IMR-90 (cell line): ENCODE data around the gene WFDC9. TPM values are rescaled to one million over a fixed set of nuclear protein-coding genes. Genes with fewer than 3 reads are reported as not detected.

Source experiments
- ATAC-seq: fragments of 200-7000 bp; cut with Tn5 transposase; 2 replicates; pipeline ENCODE4 v1.9.1; 2020; ENCODE audit warnings: low read depth, mild to moderate bottlenecking, moderate library complexity
- BruUV-seq: library from RNA; stranded (reverse); fragments of 400-500 nt; replicated peaks from 2 replicates; lab custom pipeline; 2021; lab: Mats Ljungman, UMichigan
- CTCF ChIA-PET: fragments of 300-600 bp; formaldehyde crosslinking; extraction: SDS; loops from one replicate; lab custom pipeline; 2021; ENCODE audit warnings: antibody characterized with exemption; lab: Yijun Ruan, JAX
- POLR2A ChIA-PET: fragments of 300-600 bp; sonication (Branson Sonifier 250); formaldehyde crosslinking; loops from one replicate; lab custom pipeline; 2022; ENCODE audit warnings: antibody characterized with exemption; ENCODE audit not compliant: unreplicated experiment; lab: Charles Lee
- DNase-seq: peaks from one replicate; pipeline ENCODE4 v3.0.0; 2013
- H2AFZ ChIP-seq: replicated peaks from 2 replicates; pipeline ENCODE3; 2013; ENCODE audit warnings: low read length, mild to moderate bottlenecking; ENCODE audit not compliant: poor library complexity
- H2AK5ac ChIP-seq: 2 replicates; pipeline ENCODE4 v1.6.1; 2013; ENCODE audit warnings: low read depth, low read length, inconsistent platforms
- H2AK9ac ChIP-seq: replicated peaks from 2 replicates; pipeline ENCODE3; 2013; ENCODE audit warnings: mild to moderate bottlenecking, low read depth, low read length, moderate library complexity; ENCODE audit not compliant: poor library complexity
- H2BK120ac ChIP-seq: 2 replicates; pipeline ENCODE4 v1.6.1; 2013; ENCODE audit warnings: low read depth, low read length, inconsistent platforms
- H2BK15ac ChIP-seq: 3 replicates; pipeline ENCODE4 v1.6.1; 2013; ENCODE audit warnings: low read depth, low read length, inconsistent platforms
- H2BK20ac ChIP-seq: 2 replicates; pipeline ENCODE4 v1.6.1; 2013; ENCODE audit warnings: low read depth, mild to moderate bottlenecking, inconsistent platforms, low read length, moderate library complexity
- H2BK5ac ChIP-seq: 2 replicates; pipeline ENCODE4 v1.6.1; 2013; ENCODE audit warnings: mild to moderate bottlenecking, low read depth, low read length, inconsistent platforms; ENCODE audit not compliant: poor library complexity, severe bottlenecking
- H3K14ac ChIP-seq: replicated peaks from 2 replicates; pipeline ENCODE4 v1.6.1; 2013; ENCODE audit warnings: low read depth, low read length, inconsistent platforms
- H3K18ac ChIP-seq: 2 replicates; pipeline ENCODE4 v1.6.1; 2013; ENCODE audit warnings: low read depth, low read length, control low read depth
- H3K23ac ChIP-seq: 2 replicates; pipeline ENCODE4 v1.6.1; 2013; ENCODE audit warnings: low read depth, low read length, inconsistent platforms
- H3K27ac ChIP-seq: 2 replicates; pipeline ENCODE4 v1.5.1; 2013; ENCODE audit warnings: mild to moderate bottlenecking, control low read depth, low read length; ENCODE audit not compliant: insufficient read depth
- H3K27me3 ChIP-seq: 2 replicates; pipeline ENCODE4 v1.6.1; 2013; ENCODE audit warnings: low read length; ENCODE audit not compliant: control insufficient read depth, insufficient read depth
- H3K36me3 ChIP-seq: 2 replicates; pipeline ENCODE4 v1.6.1; 2013; ENCODE audit warnings: low read length, mixed read lengths; ENCODE audit not compliant: control insufficient read depth, insufficient read depth
- H3K4ac ChIP-seq: 2 replicates; pipeline ENCODE4 v1.6.1; 2013; ENCODE audit warnings: low read depth, low read length, inconsistent platforms
- H3K4me1 ChIP-seq: 2 replicates; pipeline ENCODE4 v1.6.1; 2013; ENCODE audit warnings: low read length, mixed read lengths; ENCODE audit not compliant: control insufficient read depth, insufficient read depth
- H3K4me2 ChIP-seq: 2 replicates; pipeline ENCODE4 v1.6.1; 2013; ENCODE audit warnings: low read depth, mild to moderate bottlenecking, control low read depth, low read length, moderate library complexity
- H3K4me3 ChIP-seq: 2 replicates; pipeline ENCODE4 v1.5.1; 2013; ENCODE audit warnings: low read depth, mild to moderate bottlenecking, control low read depth, low read length, moderate library complexity; ENCODE audit not compliant: insufficient read depth
- H3K56ac ChIP-seq: 2 replicates; pipeline ENCODE4 v1.6.1; 2013; ENCODE audit warnings: low read length, inconsistent platforms; ENCODE audit not compliant: insufficient read depth; ENCODE audit errors: extremely low read depth
- H3K79me1 ChIP-seq, 2 experiments: 2 replicates each; pipeline ENCODE4 v1.6.1; 2013; ENCODE audit warnings: low read length in 2 of 2, inconsistent platforms in 1 of 2, low read depth in 1 of 2
- H3K9ac ChIP-seq: 2 replicates; pipeline ENCODE4 v1.6.1; 2013; ENCODE audit warnings: low read depth, low read length, control low read depth
- H3K9me1 ChIP-seq: 2 replicates; pipeline ENCODE4 v1.6.1; 2013; ENCODE audit warnings: low read length, inconsistent platforms; ENCODE audit not compliant: insufficient read depth
- H3K9me3 ChIP-seq: 2 replicates; pipeline ENCODE4 v1.6.1; 2013; ENCODE audit warnings: low read length; ENCODE audit not compliant: control insufficient read depth, insufficient read depth
- H4K20me1 ChIP-seq: 2 replicates; pipeline ENCODE4 v1.6.1; 2013; ENCODE audit warnings: low read length, inconsistent platforms; ENCODE audit not compliant: insufficient read depth
- H4K5ac ChIP-seq: 2 replicates; pipeline ENCODE4 v1.6.1; 2013; ENCODE audit warnings: mild to moderate bottlenecking, low read depth, low read length, control low read depth
- H4K8ac ChIP-seq, 2 experiments: 2 replicates each; pipeline ENCODE4 v1.6.1; 2013; ENCODE audit warnings: low read depth in 2 of 2, low read length in 2 of 2, control low read depth in 1 of 2, inconsistent platforms in 1 of 2
- H4K91ac ChIP-seq: 2 replicates; pipeline ENCODE4 v1.6.1; 2013; ENCODE audit warnings: low read depth, low read length, inconsistent platforms; ENCODE audit not compliant: insufficient read depth
- BHLHE40 ChIP-seq: fragments of 150-350 bp; IDR thresholded peaks from 2 replicates; pipeline ENCODE4 v1.6.1; 2016; ENCODE audit warnings: mild to moderate bottlenecking, low read depth, low read length
- ELK1 ChIP-seq: fragments of 150-350 bp; IDR thresholded peaks from 2 replicates; pipeline ENCODE4 v1.6.1; 2016; ENCODE audit warnings: low read depth, mild to moderate bottlenecking, low read length, moderate library complexity, borderline replicate concordance
- MAFK ChIP-seq: IDR thresholded peaks from 2 replicates; pipeline ENCODE4 v1.6.1; 2012; ENCODE audit warnings: low read depth, low read length, improper control_type of control experiment
- NFE2L2 ChIP-seq: fragments of 150-350 bp; IDR thresholded peaks from 2 replicates; pipeline ENCODE4 v1.6.1; 2016; ENCODE audit warnings: low read depth, mild to moderate bottlenecking, low read length
- POLR2A ChIP-seq: IDR thresholded peaks from 2 replicates; pipeline ENCODE4 v1.6.1; 2012; ENCODE audit warnings: mild to moderate bottlenecking, low read depth, low read length
- RAD21 ChIP-seq: IDR thresholded peaks from 2 replicates; pipeline ENCODE4 v1.6.1; 2012; ENCODE audit warnings: low read length, improper control_type of control experiment
- RCOR1 ChIP-seq: IDR thresholded peaks from 2 replicates; pipeline ENCODE4 v1.6.1; 2012; ENCODE audit warnings: mild to moderate bottlenecking, low read length, improper control_type of control experiment; ENCODE audit not compliant: insufficient replicate concordance
- RFX5 ChIP-seq: IDR thresholded peaks from 2 replicates; pipeline ENCODE4 v1.8.0; 2012; ENCODE audit warnings: low read depth, mild to moderate bottlenecking, low read length, moderate library complexity
- SMC3 ChIP-seq: fragments of 150-350 bp; IDR thresholded peaks from 2 replicates; pipeline ENCODE4 v1.6.1; 2016; ENCODE audit warnings: low read depth, mild to moderate bottlenecking, antibody characterized with exemption, low read length, moderate library complexity
- WGBS, 2 experiments: methylation state at CpG; one replicate each; pipeline versions ENCODE4 v1.1.5 to v1.1.7; 2013; ENCODE audit warnings: missing lambda C conversion rate in 2 of 2; ENCODE audit not compliant: insufficient read length in 1 of 2; ENCODE audit errors: extremely low coverage in 2 of 2; 5-methylcytosine and 5-hydroxymethylcytosine counted together
- dilution Hi-C: fragments of 300-500 bp; cut with HindIII; formaldehyde crosslinking; loops from one replicate; pipeline ENCODE4 v1.14.3; 2018; ENCODE audit warnings: low sequenced_read_pairs; ENCODE audit not compliant: unreplicated experiment
- in situ Hi-C: fragments of 300-500 bp; cut with MboI; formaldehyde crosslinking; loops from 3 replicates; pipeline ENCODE4 v1.14.3; 2019; ENCODE audit warnings: low sequenced_read_pairs, inconsistent platforms, mixed read lengths
- intact Hi-C: fragments of 100-400 bp; cut with micrococcal nuclease; formaldehyde crosslinking; loops from 2 replicates; pipeline ENCODE4 v1.10.0; 2022
- polyA plus RNA-seq, 3 experiments: library from polyadenylated mRNA; depleted of rRNA; stranded (reverse); fragments of >200 nt; gene quantifications; 2 replicates each; pipeline ENCODE4 v1.2.3, GENCODE V29; 2012; ENCODE audit warnings: low replicate concordance in 1 of 3
- total RNA-seq: library from RNA; depleted of rRNA; stranded (reverse); fragments of >200 nt; gene quantifications from 2 replicates; pipeline ENCODE4 v1.2.3, GENCODE V29; 2012
- TF ChIP-seq, protein P1 (sequence below): fragments of 150-350 bp; IDR thresholded peaks from 2 replicates; pipeline ENCODE4 v1.6.1; 2017; ENCODE audit warnings: mild to moderate bottlenecking, antibody characterized with exemption, low read length, low read depth

Gene WFDC9
- total and polyA plus RNA-seq, 2 of the 4 experiments (the other 2 are of a cell fraction), result not detected

- Histone ChIP-seq H3K9ac (no peak overlapping the region), H3K23ac (no peak overlapping the region), H3K14ac (no peak overlapping the region), H3K4me2 (no peak overlapping the region), H3K27ac (no peak overlapping the region), H3K4ac (no peak overlapping the region), H3K27me3 (0 out of 2 replicates have a peak, but pooled peaks cover 1% of the 10 kb centered on the region), H3K36me3 (no peaks in the 10 kb centered on the region), H4K20me1 (no peaks in the 10 kb centered on the region), H2BK120ac (no peak overlapping the region), H4K8ac (no peak overlapping the region), H3K4me1 (no peaks in the 10 kb centered on the region), H2AFZ (no peak overlapping the region), H3K79me1 (no peaks in the 10 kb centered on the region), H3K56ac (no peak overlapping the region), H4K91ac (no peak overlapping the region), H2BK15ac (no peak overlapping the region), H3K9me3 (no peaks in the 10 kb centered on the region), H2AK5ac (no peak overlapping the region), H2BK20ac (no peak overlapping the region), H3K9me1 (no peaks in the 10 kb centered on the region), H3K18ac (no peak overlapping the region), H2BK5ac (no peak overlapping the region), H4K5ac (no peak overlapping the region), H2AK9ac (no peak overlapping the region), H3K4me3 (no peak overlapping the region)
- dilution Hi-C loops (no loop called here), in situ Hi-C loops (no loop called here), intact Hi-C loops (no loop called here)
- TF ChIP-seq ELK1, result no peak
- TF ChIP-seq RCOR1, result no peak
- TF ChIP-seq POLR2A, result no peak
- TF ChIP-seq, protein P1, sequence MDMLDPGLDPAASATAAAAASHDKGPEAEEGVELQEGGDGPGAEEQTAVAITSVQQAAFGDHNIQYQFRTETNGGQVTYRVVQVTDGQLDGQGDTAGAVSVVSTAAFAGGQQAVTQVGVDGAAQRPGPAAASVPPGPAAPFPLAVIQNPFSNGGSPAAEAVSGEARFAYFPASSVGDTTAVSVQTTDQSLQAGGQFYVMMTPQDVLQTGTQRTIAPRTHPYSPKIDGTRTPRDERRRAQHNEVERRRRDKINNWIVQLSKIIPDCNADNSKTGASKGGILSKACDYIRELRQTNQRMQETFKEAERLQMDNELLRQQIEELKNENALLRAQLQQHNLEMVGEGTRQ, result no peak
- no peak for TF ChIP-seq NFE2L2
- no peak for TF ChIP-seq RFX5
- TF ChIP-seq SMC3, result no peak
- TF ChIP-seq BHLHE40, result no peak
- no peak for TF ChIP-seq MAFK
- TF ChIP-seq RAD21, result no peak
- WGBS, 2 experiments, result no CpG with 5 or more reads among the region's 2 CpGs
- ChIA-PET POLR2A (no interaction called here), CTCF (no interaction called here)
- DNase-seq (no peak), ATAC-seq (no peak)
- no TSS peak for BruUV-seq
Measured at GRCh38 chr20:45564760-45565276, 66.3 kb downstream of the WFDC9 start.
